Uterus (tissue), 4 donors: Measurements from ENCODE around the gene APC2. TPM values are rescaled to one million over a fixed set of nuclear protein-coding genes. Genes with fewer than 3 reads are reported as not detected.

Source experiments
- DNase-seq, 2 donors: peaks; one replicate each; pipeline ENCODE4 v3.0.0-alpha.2; 2019 to 2020
- H3K27ac ChIP-seq, 2 donors: fragments of 200-600 bp; sonication (generic); 1 replicate in 1 of 2; 2 replicates in 1 of 2; pipeline ENCODE4 v1.5.1; 2016 to 2018
- H3K27me3 ChIP-seq, 2 donors: fragments of 200-600 bp; sonication (generic); one replicate each; pipeline ENCODE4 v1.5.1; 2018 to 2019; ENCODE audit warnings: control low read depth in 1 of 2
- H3K36me3 ChIP-seq, 2 donors: fragments of 200-600 bp; sonication (generic); one replicate each; pipeline ENCODE4 v1.5.1; 2019; ENCODE audit warnings: control low read depth in 1 of 2
- H3K4me1 ChIP-seq, 2 donors: fragments of 200-600 bp; sonication (generic); one replicate each; pipeline ENCODE4 v1.5.1; 2018 to 2019; ENCODE audit warnings: control low read depth in 1 of 2
- H3K4me3 ChIP-seq, 2 donors: fragments of 200-600 bp; sonication (generic); 1 replicate in 1 of 2; 2 replicates in 1 of 2; pipeline ENCODE4 v1.5.1; 2018 to 2019; ENCODE audit warnings: mild to moderate bottlenecking in 1 of 2
- H3K9me3 ChIP-seq, 2 donors: fragments of 200-600 bp; sonication (generic); one replicate each; pipeline ENCODE4 v1.5.1; 2019; ENCODE audit warnings: control low read depth in 1 of 2
- CTCF ChIP-seq, 4 experiments: fragments of 200-600 bp in 2 of 4; fragments of 450-650 bp in 2 of 4; sonication (generic) in 2 of 4; IDR thresholded peaks; one replicate each; pipeline ENCODE4 v1.5.1; 2016 to 2019; ENCODE audit warnings: antibody characterized with exemption in 4 of 4, mild to moderate bottlenecking in 2 of 4, moderate library complexity in 1 of 4
- POLR2A ChIP-seq, 2 donors: fragments of 450-650 bp; IDR thresholded peaks; one replicate each; pipeline ENCODE4 v1.6.1; 2016; ENCODE audit warnings: antibody characterized with exemption in 2 of 2, mild to moderate bottlenecking in 1 of 2, moderate library complexity in 1 of 2
- intact Hi-C: fragments of 100-400 bp; cut with DNase I; formaldehyde crosslinking; loops from one replicate; pipeline ENCODE4 v1.15.1; 2023; ENCODE audit warnings: low total_unique reads
- total RNA-seq, 4 donors: library from RNA; depleted of rRNA in 3 of 4; stranded (reverse); fragments of >200 nt in 3 of 4; gene quantifications; one replicate each; pipeline versions ENCODE4 v1.1.0 to v1.2.4, GENCODE V29; 2014 to 2023
- donor health status: DM: yes; HTN: yes; CAD: no.

APC2 gene
- total RNA-seq, 4 donors from 2014 or later, result 0.12 to 3.5 (median 0.77) TPM; not detected in 1

- TF ChIP-seq CTCF (IDR thresholded peaks at IDR 0.05) (peak in 2 of 4 experiments; percentile 7 to 39), POLR2A (IDR thresholded peaks at IDR 0.05) (peak in 1 of 2 donors; percentile 40)
- Histone ChIP-seq H3K9me3 (no peaks in the 10 kb centered on the region), H3K4me1 (no peaks in the 10 kb centered on the region), H3K4me3 (peak within 1 kb of the TSS; percentile 52 to 53), H3K36me3 (no peaks in the 10 kb centered on the region), H3K27me3 (no peaks in the 10 kb centered on the region), H3K27ac (peak within 1 kb of the TSS; percentile 91)
- peak; percentile 69 to 72 for DNase-seq
- intact Hi-C loops, result no loop called here
Measured at GRCh38 chr19:1512671-1513498, 63.0 kb downstream of the APC2 start, which contains the start of gene ADAMTSL5. TSS of gene ADAMTSL5 (minus strand) at chr19:1513019. CDS start at chr19:1510943, 2,076 bp downstream.

GRCh38 chr19:1513499-1514294, 63.8 kb downstream of the APC2 start:
- Histone ChIP-seq H3K4me1 (no peaks in the 10 kb centered on the region), H3K27ac (peak overlapping the region; percentile 91), H3K27me3 (no peaks in the 10 kb centered on the region), H3K4me3 (peak overlapping the region; percentile 52 to 53), H3K9me3 (no peaks in the 10 kb centered on the region), H3K36me3 (no peaks in the 10 kb centered on the region)
- no peak for TF ChIP-seq POLR2A (IDR thresholded peaks at IDR 0.05)
- TF ChIP-seq CTCF (IDR thresholded peaks at IDR 0.05), result peak; percentile 36 to 50 (median 38)
- DNase-seq, result peak; percentile 42 to 58
- intact Hi-C loops, result no loop called here

- no peak for DNase-seq
- Histone ChIP-seq H3K27me3 (no peaks in the 10 kb centered on the region), H3K4me1 (no peaks in the 10 kb centered on the region), H3K27ac (peak overlapping the region in 1 of 2 donors; percentile 91), H3K36me3 (no peaks in the 10 kb centered on the region), H3K9me3 (no peaks in the 10 kb centered on the region), H3K4me3 (no peak overlapping the region)
- intact Hi-C loops, result no loop called here
- no peak for TF ChIP-seq CTCF (IDR thresholded peaks at IDR 0.05)
- TF ChIP-seq POLR2A (IDR thresholded peaks at IDR 0.05), result no peak
Measured at GRCh38 chr19:1514295-1514661, 64.4 kb downstream of the APC2 start.

GRCh38 chr19:1514986-1515721, 65.2 kb downstream of the APC2 start:
- no peaks in the 10 kb centered on the region for H3K36me3 ChIP-seq
- intact Hi-C loops, result no loop called here
- DNase-seq, result no peak
- H3K27ac ChIP-seq, result no peak overlapping the region
- H3K4me1 ChIP-seq, result no peaks in the 10 kb centered on the region
- no peaks in the 10 kb centered on the region for H3K27me3 ChIP-seq
- H3K4me3 ChIP-seq, result no peak overlapping the region
- TF ChIP-seq POLR2A (IDR thresholded peaks at IDR 0.05) (no peak), CTCF (IDR thresholded peaks at IDR 0.05) (no peak)
- H3K9me3 ChIP-seq, result no peaks in the 10 kb centered on the region
